NT2/D1 (cell line): ENCODE measurements around the gene RIN3.

Experiments
- SUZ12 ChIP-seq: IDR thresholded peaks from 2 replicates; pipeline ENCODE4 v1.6.1; 2011; ENCODE audit not compliant: insufficient read length, insufficient read depth; ENCODE audit errors: extremely low read depth
- YY1 ChIP-seq: IDR thresholded peaks from 2 replicates; pipeline ENCODE4 v1.6.1; 2011; ENCODE audit not compliant: insufficient read length, insufficient read depth

DNA sequence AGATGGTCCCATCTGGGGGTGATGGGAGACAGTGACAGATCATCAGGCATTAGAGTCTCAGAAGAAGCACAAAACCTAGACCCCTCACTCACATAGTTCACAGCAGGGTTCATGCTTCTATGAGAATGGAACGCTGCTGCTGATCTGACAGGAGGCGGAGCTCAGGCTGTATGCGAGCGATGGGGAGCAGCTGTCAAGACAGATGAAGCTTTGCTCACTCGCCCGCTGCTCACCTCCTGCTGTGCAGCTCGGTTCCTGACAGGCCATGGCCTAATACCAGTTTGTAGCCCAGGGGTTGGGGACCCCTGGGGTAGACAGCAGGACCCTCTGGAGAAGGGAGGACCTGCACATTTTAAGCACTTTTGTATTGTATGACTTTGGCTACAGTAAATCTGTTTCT lies 123.6 kb downstream of the RIN3 start:
- TF ChIP-seq YY1: no peak
- no peak for TF ChIP-seq SUZ12
